ENCODE data around the gene CTNNA2.

CTNNA2 gene

DNA sequence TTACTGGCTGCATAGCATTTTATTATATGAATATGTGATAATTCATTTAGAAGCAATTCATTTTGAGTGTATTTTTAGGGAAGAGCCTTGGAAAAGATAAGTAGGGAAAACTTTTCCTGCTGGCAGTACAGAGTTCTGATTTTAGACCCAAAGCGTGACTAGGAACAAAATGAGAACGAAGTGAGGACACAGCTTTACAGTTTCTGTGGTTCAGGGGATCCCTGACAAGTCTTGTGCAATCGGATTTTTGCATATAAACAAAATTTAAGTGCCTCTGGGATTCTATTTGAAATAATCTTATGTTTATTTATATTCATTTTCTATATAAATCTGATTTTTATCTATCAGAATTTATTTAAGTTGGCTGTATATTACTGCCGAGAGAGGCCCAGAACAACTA lies 402.6 kb downstream of the CTNNA2 start:
- TF ChIP-seq TAF1 (IDR thresholded peaks at IDR 0.05; ENCODE audit: borderline replicate concordance, insufficient read depth, low read length) (no peak), FOXP2 (optimal IDR thresholded peaks at IDR 0.05; ENCODE audit: borderline replicate concordance, extremely low read depth, extremely low read length, insufficient read depth) (no peak), SIN3A (IDR thresholded peaks at IDR 0.05; ENCODE audit: borderline replicate concordance, insufficient read depth, low read length) (no peak), POLR2AphosphoS5 (IDR thresholded peaks at IDR 0.05; ENCODE audit: low read depth, low read length) (no peak)
- TF ChIP-seq, protein P1, sequence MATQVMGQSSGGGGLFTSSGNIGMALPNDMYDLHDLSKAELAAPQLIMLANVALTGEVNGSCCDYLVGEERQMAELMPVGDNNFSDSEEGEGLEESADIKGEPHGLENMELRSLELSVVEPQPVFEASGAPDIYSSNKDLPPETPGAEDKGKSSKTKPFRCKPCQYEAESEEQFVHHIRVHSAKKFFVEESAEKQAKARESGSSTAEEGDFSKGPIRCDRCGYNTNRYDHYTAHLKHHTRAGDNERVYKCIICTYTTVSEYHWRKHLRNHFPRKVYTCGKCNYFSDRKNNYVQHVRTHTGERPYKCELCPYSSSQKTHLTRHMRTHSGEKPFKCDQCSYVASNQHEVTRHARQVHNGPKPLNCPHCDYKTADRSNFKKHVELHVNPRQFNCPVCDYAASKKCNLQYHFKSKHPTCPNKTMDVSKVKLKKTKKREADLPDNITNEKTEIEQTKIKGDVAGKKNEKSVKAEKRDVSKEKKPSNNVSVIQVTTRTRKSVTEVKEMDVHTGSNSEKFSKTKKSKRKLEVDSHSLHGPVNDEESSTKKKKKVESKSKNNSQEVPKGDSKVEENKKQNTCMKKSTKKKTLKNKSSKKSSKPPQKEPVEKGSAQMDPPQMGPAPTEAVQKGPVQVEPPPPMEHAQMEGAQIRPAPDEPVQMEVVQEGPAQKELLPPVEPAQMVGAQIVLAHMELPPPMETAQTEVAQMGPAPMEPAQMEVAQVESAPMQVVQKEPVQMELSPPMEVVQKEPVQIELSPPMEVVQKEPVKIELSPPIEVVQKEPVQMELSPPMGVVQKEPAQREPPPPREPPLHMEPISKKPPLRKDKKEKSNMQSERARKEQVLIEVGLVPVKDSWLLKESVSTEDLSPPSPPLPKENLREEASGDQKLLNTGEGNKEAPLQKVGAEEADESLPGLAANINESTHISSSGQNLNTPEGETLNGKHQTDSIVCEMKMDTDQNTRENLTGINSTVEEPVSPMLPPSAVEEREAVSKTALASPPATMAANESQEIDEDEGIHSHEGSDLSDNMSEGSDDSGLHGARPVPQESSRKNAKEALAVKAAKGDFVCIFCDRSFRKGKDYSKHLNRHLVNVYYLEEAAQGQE (IDR thresholded peaks at IDR 0.05; ENCODE audit: insufficient read depth in 1 of 2, low read depth in 2 of 2, low read length in 2 of 2), result no peak

DNA sequence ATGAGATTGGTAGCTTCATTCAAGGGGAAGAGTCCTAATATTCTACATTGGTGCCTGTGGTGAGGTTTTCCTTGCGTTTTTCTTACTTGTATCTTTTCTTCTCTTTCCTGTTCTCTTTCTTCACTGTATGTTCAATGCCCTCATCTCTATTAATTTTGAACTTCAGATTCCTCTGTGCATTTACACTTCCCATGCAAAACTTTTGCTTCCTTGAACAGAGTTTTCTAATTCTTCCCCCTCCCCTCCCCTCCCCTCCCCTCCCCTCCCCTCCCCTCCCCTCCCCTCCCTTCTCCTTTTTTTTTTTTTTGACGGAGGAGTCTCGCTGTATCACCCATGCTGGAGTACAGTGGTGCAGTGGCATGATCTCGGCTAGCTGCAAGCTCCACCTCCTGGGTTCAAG lies 403.4 kb downstream of the CTNNA2 start:
- TF ChIP-seq, protein P1 (IDR thresholded peaks at IDR 0.05; ENCODE audit: insufficient read depth in 1 of 2, low read depth in 2 of 2, low read length in 2 of 2), result no peak
- no peak for TF ChIP-seq FOXP2 (optimal IDR thresholded peaks at IDR 0.05; ENCODE audit: borderline replicate concordance, extremely low read depth, extremely low read length, insufficient read depth)
- TF ChIP-seq TAF1 (IDR thresholded peaks at IDR 0.05; ENCODE audit: borderline replicate concordance, insufficient read depth, low read length), result no peak
- TF ChIP-seq POLR2AphosphoS5 (IDR thresholded peaks at IDR 0.05; ENCODE audit: low read depth, low read length), result no peak
- TF ChIP-seq SIN3A (IDR thresholded peaks at IDR 0.05; ENCODE audit: borderline replicate concordance, insufficient read depth, low read length), result no peak

DNA sequence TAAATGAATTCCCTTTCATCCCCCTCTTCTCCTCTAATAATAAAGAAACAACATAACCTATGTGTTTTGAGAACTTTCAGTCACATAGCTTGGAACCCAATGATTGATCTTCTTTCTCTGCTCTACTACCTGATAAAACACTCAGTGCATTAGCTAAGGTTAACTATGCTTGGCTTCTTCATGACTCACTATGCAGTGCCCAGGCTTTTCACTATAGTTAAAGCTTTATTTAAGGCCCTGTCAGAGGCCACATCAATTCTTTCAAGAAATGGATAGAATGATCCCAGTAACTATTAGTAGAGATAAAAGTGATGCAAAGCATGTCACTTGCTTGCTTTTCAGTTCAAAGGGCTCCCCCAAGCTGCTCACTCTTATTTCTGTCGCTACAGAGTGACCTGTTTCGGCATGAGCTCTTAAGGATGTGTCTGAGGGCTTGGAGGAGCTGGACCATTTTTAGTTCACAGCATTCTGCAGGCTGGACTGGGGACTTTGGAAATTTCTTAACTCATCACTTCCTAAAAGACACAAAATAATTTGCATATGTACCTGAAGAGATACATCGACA lies 407.7 kb downstream of the CTNNA2 start:
- TF ChIP-seq TAF1 (IDR thresholded peaks at IDR 0.05; ENCODE audit: borderline replicate concordance, insufficient read depth, low read length) (no peak), POLR2AphosphoS5 (IDR thresholded peaks at IDR 0.05; ENCODE audit: low read depth, low read length) (no peak), SIN3A (IDR thresholded peaks at IDR 0.05; ENCODE audit: borderline replicate concordance, insufficient read depth, low read length) (no peak), FOXP2 (optimal IDR thresholded peaks at IDR 0.05; ENCODE audit: borderline replicate concordance, extremely low read depth, extremely low read length, insufficient read depth) (no peak)
- TF ChIP-seq, protein P1 (IDR thresholded peaks at IDR 0.05; ENCODE audit: insufficient read depth in 1 of 2, low read depth in 2 of 2, low read length in 2 of 2), result no peak

DNA sequence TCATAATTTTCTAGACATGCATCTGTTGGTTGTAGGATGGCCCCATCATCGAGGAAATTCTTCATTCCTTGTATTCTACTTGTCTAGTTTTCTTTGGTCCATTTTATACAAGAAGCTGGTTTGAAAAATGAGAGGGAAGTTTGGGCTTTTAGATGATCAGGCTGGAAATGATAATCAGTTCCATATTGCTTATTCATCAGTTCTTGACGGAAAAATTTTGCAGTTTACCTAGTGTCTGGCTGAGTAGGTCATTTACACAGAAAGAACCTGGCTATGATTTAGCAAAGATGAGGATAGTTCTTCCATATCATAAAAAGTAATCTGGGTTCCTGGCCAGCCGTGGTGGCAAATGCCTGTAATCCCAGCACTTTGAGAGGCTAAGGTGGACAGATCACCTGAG lies 416.8 kb downstream of the CTNNA2 start:
- TF ChIP-seq POLR2AphosphoS5 (IDR thresholded peaks at IDR 0.05; ENCODE audit: low read depth, low read length), result no peak
- no peak for TF ChIP-seq FOXP2 (optimal IDR thresholded peaks at IDR 0.05; ENCODE audit: borderline replicate concordance, extremely low read depth, extremely low read length, insufficient read depth)
- TF ChIP-seq SIN3A (IDR thresholded peaks at IDR 0.05; ENCODE audit: borderline replicate concordance, insufficient read depth, low read length), result no peak
- no peak for TF ChIP-seq TAF1 (IDR thresholded peaks at IDR 0.05; ENCODE audit: borderline replicate concordance, insufficient read depth, low read length)
- TF ChIP-seq, protein P1 (IDR thresholded peaks at IDR 0.05; ENCODE audit: insufficient read depth in 1 of 2, low read depth in 2 of 2, low read length in 2 of 2), result no peak
